ENCODE measurements around the gene NSRP1. TPM values are rescaled to one million over a fixed set of nuclear protein-coding genes. Genes with fewer than 3 reads are reported as not detected.

The NSRP1 gene
- total and polyA plus RNA-seq, 10 of the 15 experiments (the other 5 are each of a cell fraction or from before 2014, with no cell fraction given): 12.5 to 69.7 (median 37.8) TPM

GRCh38 chr17:30208214-30208613 lies 91.6 kb downstream of the NSRP1 start (continued):
- 0 out of 2 replicates have a peak, but pooled peaks have one; percentile 5 for TF ChIP-seq SMARCA5 (IDR thresholded peaks at IDR 0.05)
- no peak for TF ChIP-seq CHD2 (IDR thresholded peaks at IDR 0.05; ENCODE audit: borderline replicate concordance, low read depth, low read length)
- no peak for TF ChIP-seq STAT3 (IDR thresholded peaks at IDR 0.05; ENCODE audit: low read depth, low read length)
- TF ChIP-seq RCOR1 (conservative IDR thresholded peaks at IDR 0.05; ENCODE audit: low read depth, low read length): no peak
- TF ChIP-seq ZSCAN29 (IDR thresholded peaks at IDR 0.05): no peak
- no peak for TF ChIP-seq SUZ12 (IDR thresholded peaks at IDR 0.05; ENCODE audit: unreplicated experiment)
- TF ChIP-seq PKNOX1 (IDR thresholded peaks at IDR 0.05): no peak
- peak; percentile 94; the same call in 1 of the 2 replicates for TF ChIP-seq FOXM1 (IDR thresholded peaks at IDR 0.05; ENCODE audit: low read depth, low read length)
- TF ChIP-seq RAD51 (IDR thresholded peaks at IDR 0.05): no peak
- TF ChIP-seq IRF5 (IDR thresholded peaks at IDR 0.05; ENCODE audit: borderline replicate concordance): no peak
- TF ChIP-seq E4F1 (IDR thresholded peaks at IDR 0.05; ENCODE audit: borderline replicate concordance, partially characterized antibody): no peak
